GM19023 (cell line): Measurements from ENCODE around the gene FOXP1.

Source experiments
- ATAC-seq: cut with Tn5 transposase; IDR thresholded peaks from one replicate; pipeline ENCODE4 v1.9.1; 2021; ENCODE audit warnings: mild to moderate bottlenecking, moderate library complexity; ENCODE audit not compliant: unreplicated experiment

The FOXP1 gene

DNA sequence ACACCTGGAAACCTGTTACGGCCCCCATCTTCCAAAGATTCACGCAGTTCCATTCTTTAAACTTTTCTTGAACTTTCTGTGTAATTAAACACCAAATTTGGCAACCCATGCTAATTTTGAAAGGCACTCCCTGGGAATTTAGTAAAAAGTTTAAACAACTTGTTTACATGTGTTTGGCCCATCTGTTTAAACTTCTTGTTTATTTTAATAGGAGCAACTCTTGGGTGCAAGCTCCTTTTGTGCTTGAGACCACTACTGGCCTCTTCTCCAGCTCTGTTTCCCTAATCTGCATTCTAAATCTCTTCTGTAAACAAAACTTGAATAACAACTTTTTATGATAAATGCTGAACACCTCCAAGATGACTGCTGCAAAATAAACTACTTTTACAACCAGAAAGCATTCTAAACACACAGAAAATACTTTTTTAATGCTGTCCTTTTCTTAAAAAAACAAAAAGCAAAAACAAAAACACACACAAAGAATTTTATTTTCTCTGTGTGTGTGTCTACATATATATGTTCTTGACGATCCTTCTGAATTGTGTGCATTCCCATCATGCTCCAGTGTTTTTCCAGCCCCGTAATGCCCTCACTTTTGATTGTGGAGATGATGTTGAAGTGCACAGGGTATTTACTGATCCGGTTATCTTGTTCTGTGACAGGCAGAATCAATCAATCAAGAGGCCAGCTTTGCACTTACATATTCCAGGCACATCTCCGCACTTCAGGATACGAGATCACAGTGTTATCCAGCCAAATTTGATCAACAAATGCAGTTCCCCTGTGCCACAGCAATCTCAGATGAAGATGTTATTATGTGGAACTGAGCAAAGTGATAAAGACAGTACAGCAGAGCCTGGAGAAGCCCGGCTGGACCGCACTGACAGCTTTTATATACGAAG is 416.9 kb downstream of the FOXP1 start:
- ATAC-seq: no peak

GRCh38 chr3:71164881-71165280 is 418.6 kb downstream of the FOXP1 start:
- ATAC-seq: no peak

GRCh38 chr3:71163198-71163918 is 420.2 kb downstream of the FOXP1 start:
- no peak for ATAC-seq

- no peak for ATAC-seq
Measured at GRCh38 chr3:71162221-71162620, 421.3 kb downstream of the FOXP1 start.

- ATAC-seq: no peak
Measured at GRCh38 chr3:71160785-71161546, 422.6 kb downstream of the FOXP1 start.

DNA sequence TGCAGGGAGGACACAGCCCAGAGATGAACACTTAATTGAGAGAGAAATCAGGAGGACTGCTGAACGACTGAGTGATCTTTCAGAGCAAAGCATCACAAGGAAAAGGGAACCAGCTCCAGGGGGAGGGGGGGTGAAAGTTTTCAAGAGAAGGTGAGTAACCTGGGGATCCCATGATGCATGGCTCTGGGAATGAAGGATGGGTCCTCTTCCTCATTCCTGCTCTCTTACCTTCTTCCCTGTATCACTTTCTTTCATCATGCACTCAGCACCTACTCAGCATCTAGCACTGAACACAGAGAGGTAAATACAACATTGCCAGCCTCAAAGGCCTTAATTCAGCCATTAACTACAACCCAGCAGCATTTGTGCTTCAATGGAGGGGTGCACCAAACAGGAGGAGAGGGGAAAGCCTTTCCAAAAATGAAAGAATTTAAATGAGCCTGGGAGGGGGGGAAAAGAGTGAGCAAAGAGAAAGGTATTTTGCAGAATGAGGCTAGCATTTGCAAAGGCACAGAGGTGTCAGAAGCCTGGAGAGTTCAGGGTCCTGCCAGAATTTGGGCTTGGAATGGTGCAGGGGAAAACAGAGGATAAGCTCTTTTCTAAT is 427.4 kb downstream of the FOXP1 start:
- no peak for ATAC-seq

DNA sequence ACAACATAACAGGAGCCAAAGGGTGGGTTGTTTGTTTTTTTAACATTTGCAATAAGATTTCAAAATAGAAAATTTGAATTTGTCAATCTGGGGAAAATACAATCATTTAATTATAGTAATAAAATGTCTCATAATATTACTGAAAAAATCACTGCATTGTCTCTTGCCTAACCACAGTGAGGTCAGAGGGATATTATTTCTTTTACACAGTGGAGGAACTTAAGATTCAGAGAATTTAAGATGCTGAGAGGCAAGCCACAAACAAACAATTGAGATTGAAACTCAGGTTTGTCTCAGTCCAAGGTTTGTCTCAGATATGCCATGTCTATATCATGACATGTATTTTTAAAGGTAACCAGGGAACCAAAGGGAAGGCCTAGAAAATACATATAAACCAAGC is 428.7 kb downstream of the FOXP1 start:
- no peak for ATAC-seq

DNA sequence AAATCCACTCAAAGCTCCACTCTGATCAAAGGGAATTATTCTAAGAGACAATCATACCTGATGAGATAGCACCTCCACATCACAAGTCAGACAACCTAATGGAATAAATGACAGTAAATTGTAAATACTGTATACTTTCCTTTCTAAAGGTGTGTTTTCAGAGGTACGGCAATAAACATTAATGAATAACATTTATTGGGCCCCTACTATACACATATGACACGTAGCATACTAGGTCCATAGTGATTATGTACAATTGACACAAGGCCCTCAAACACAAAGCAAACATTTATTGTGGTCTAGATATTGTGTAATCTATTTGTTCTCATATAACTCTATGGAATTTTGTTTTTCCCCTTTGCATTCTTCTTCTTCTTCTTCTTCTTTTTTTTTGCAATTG is 429.8 kb downstream of the FOXP1 start:
- no peak for ATAC-seq

DNA sequence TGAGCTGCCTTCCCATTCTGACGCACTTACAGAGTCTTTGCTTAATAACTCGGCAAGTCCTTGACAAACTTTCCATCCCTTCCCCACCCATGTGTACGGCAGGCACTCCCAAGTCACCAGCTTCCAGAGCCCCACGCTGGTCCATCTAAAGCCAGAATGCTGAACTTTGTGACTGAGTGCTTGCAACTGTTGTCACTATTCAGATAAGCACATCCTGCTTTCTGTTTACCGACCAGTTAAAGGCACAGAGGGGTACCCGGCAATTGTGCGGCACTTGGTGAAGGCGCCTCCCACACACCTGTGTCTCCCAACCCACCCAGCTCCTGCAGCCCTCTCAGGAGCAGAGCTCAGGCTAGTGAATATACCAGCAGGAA is 430.6 kb downstream of the FOXP1 start:
- no peak for ATAC-seq

GRCh38 chr3:71152039-71152891 is 431.3 kb downstream of the FOXP1 start:
- ATAC-seq: no peak

GRCh38 chr3:71149959-71150954 is 433.3 kb downstream of the FOXP1 start:
- no peak for ATAC-seq

DNA sequence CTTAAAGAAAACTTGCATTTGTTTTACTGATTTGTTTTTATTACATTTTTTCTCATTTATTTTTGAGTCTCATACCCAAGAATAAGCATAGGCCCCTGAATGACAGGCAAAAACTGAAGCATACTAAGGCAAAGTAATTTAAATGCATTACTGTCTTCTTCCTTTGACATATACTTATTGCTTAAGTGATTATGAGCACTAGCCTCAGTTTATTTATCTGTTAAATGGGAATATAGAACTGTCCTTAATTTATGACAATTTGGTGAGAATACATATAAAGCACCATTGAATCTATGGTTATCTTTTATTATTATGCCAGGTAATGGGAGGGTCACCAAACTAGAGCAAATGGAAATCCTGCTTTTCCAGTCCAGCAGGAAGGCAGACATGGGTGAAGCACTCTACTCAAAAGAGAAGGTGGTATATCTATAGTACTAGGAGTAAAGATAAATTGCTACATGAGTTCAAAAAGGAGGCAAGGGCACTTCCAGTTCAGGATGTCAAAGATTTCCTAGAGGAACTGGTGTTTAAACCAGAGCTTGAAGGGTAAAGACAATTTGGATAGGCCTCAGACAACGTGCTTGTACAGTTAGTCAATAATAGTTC is 435.0 kb downstream of the FOXP1 start:
- ATAC-seq: no peak

GRCh38 chr3:71146673-71147072 is 436.9 kb downstream of the FOXP1 start:
- ATAC-seq: no peak

GRCh38 chr3:71145954-71146353 is 437.6 kb downstream of the FOXP1 start:
- ATAC-seq: no peak

DNA sequence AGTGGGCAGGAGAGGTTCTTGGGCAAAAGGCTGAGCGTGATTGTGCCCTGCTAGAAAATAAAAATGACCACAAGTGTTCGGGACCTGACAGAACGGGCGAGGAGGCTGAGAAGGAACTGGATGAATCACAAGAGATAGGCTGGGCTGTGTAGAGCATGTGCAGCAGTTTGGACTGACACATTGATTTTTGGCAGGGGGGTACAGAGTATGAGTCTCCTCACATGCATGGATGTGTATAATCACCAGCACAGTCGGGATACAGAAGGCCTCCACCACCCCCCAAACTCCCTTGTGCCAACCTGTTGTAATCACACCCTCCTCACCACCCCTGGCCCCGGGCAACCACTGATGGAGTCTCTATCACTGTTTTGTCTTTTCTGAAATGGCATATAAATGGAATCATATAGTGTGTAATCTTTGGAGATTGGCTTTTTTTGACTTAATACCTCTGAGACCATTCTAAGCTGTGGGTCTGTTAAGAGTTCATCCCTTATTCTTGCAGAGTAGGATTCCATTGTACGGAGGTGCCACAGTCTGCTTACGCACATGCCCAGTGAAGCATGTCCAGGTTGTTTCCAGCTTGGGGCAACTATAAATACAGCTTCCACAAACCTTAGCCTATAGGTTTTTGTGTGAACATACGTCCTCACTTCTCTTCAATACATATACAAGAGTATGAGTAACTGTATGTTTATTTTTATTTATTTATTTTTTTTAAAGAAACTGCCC is 438.8 kb downstream of the FOXP1 start:
- no peak for ATAC-seq

DNA sequence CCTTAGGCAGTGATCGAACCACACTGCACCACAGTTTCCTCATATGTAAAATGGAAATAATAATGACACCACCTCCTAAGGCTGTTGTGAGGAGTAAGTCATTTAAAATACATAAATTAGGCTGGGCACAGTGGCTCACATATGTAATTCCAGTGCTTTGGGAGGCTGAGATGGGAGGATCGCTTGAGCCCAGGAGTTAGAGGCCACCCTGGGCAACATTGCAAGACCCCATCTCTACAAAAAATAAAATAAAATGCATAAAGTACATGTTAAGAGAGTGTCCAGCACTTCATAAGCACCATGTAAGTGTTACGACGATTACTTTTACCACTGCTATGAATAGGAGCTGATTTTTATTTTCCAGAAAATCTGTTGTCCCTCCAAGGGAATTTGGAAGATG is 440.0 kb downstream of the FOXP1 start:
- ATAC-seq: no peak

DNA sequence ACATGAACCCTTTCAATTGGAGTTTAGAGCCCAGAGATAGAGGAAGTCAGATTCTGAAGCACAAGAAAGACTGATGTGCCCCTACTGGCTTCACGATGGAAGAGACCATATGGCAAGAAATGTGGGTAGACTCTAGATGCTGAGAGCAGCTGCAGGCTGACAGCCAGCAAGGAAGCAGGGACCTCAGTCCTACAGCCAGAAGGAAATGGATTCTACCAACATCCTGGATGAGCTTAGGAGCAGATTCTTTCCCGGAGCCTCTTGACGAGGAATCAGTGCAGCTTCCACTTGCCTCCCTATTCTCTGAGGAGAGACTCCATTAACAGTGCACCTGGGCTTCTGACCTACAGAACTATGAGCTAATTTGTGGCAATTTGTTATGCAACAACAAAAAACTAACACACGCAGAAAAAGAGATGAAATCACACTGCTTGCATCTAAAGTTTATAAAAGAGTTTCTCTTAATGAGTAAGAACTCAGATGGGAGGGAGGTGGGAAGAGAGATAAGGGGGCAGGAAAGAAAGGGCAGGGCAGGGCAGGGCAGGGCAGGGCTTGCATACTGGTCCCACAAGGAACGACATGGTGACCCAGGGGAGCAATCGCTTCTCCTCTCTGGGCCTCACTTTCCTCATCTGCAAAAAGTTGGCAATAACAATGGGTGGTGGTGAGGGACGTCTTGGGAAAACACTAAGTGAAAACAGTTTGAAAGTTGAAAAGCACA is 440.9 kb downstream of the FOXP1 start:
- no peak for ATAC-seq
